MG63 (cell line): ENCODE results near the gene SEC23A. TPM values are rescaled to one million over a fixed set of nuclear protein-coding genes. Genes with fewer than 3 reads are reported as not detected.
A peak's percentile ranks its signal among the peaks of the same experiment; 100 is the strongest.
"Not testable (repeated sequence)": the region's sequence is repeated elsewhere in the genome, so short reads cannot be mapped to it uniquely, and the experiment has no call there.

Source experiments
- DNase-seq: peaks from one replicate; pipeline ENCODE4 v3.0.0-alpha.2; 2020
- H3K27me3 ChIP-seq: fragments of 250-450 bp; sonication (Bioruptor Pico); 2 replicates; pipeline ENCODE4 v1.5.1; 2020; ENCODE audit warnings: mild to moderate bottlenecking, moderate library complexity
- H3K36me3 ChIP-seq: fragments of 250-450 bp; sonication (Bioruptor Pico); 2 replicates; pipeline ENCODE4 v1.5.1; 2020; ENCODE audit warnings: mild to moderate bottlenecking, moderate library complexity
- H3K4me3 ChIP-seq: fragments of 250-450 bp; sonication (Bioruptor Pico); 2 replicates; pipeline ENCODE4 v1.5.1; 2020; ENCODE audit warnings: mild to moderate bottlenecking, moderate library complexity
- H3K9me3 ChIP-seq: fragments of 250-450 bp; sonication (Bioruptor Pico); 2 replicates; pipeline ENCODE4 v1.5.1; 2020; ENCODE audit warnings: mild to moderate bottlenecking, moderate library complexity
- total RNA-seq: library from RNA; depleted of rRNA; stranded (reverse); fragments of >200 nt; shearing (Covaris generic); gene quantifications from 2 replicates; pipeline ENCODE4 v1.2.3, GENCODE V29; 2014; ENCODE audit warnings: low replicate concordance

The SEC23A gene
- total RNA-seq, 1 experiment from 2014 or later = 125 TPM

- H3K4me3 ChIP-seq, DNase-seq, H3K27me3 ChIP-seq, H3K9me3 ChIP-seq, H3K36me3 ChIP-seq: not testable (repeated sequence)
Measured at GRCh38 chr14:39017096-39018016, 85.7 kb downstream of the SEC23A start.

GRCh38 chr14:39016733-39017095, 86.3 kb downstream of the SEC23A start:
- DNase-seq = no peak
- H3K27me3 ChIP-seq = no peaks in the 10 kb centered on the region
- H3K36me3 ChIP-seq = no peaks in the 10 kb centered on the region
- no peaks in the 10 kb centered on the region for H3K9me3 ChIP-seq
- H3K4me3 ChIP-seq = no peak overlapping the region

DNA sequence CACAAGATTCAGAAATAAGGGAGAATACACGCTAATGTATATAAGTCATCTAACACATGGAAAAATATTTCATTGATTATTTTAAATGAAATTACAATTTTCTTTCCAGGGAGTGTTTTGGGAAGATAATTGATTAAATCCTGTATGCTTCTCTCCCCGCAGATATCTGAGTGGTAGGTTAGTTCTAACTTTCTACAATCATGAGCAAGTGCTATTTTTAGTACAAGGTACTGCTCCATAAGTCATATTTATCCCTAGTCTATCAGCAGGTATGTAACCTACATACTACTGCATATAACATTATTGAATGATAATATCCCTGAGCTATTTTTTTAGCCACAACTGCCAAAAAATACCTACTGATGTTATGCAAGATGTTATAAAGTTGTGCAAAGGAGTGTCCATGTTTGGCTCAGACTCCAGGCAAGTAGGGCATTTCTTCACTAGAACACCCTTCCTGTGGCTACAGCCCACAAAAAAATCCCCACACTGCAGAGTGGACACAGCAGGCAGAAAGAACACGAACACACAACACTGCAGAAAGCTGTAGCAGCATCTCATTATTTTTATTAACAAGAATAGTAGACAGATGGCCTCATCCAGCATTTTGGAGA, 87.0 kb downstream of the SEC23A start:
- no peaks in the 10 kb centered on the region for H3K36me3 ChIP-seq
- no peaks in the 10 kb centered on the region for H3K27me3 ChIP-seq
- no peak for DNase-seq
- no peaks in the 10 kb centered on the region for H3K9me3 ChIP-seq
- no peak overlapping the region for H3K4me3 ChIP-seq

GRCh38 chr14:39015360-39015961, 87.6 kb downstream of the SEC23A start:
- Histone ChIP-seq H3K27me3 (no peaks in the 10 kb centered on the region), H3K36me3 (no peaks in the 10 kb centered on the region), H3K9me3 (no peaks in the 10 kb centered on the region), H3K4me3 (no peak overlapping the region)
- no peak for DNase-seq

DNA sequence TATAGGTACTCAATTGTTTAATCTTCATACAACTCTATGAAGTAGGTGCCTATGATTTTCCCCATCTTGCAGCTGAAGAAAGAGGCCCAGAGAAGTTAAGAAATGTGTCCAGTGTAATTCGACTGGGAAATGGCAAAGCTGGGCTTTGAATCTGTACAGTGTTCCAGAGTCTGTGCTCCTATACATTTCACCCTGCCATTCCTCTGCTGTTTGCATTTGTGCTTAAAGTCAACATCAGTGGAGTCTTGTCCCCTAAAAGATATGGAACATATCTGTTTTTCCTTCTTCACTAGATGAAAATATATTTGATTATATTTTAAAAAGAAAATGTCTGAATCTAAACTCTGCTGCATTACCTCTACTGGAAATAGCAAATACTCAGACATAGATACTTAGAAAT, 88.6 kb downstream of the SEC23A start:
- no peaks in the 10 kb centered on the region for H3K27me3 ChIP-seq
- DNase-seq = no peak
- no peaks in the 10 kb centered on the region for H3K9me3 ChIP-seq
- no peaks in the 10 kb centered on the region for H3K36me3 ChIP-seq
- no peak overlapping the region for H3K4me3 ChIP-seq

GRCh38 chr14:39008965-39009364, 94.1 kb downstream of the SEC23A start:
- H3K9me3 ChIP-seq, H3K36me3 ChIP-seq, H3K4me3 ChIP-seq, DNase-seq, H3K27me3 ChIP-seq: not testable (repeated sequence)

- DNase-seq = no peak
- Histone ChIP-seq H3K4me3 (no peak overlapping the region), H3K27me3 (no peaks in the 10 kb centered on the region), H3K9me3 (no peaks in the 10 kb centered on the region), H3K36me3 (no peaks in the 10 kb centered on the region)
Measured at GRCh38 chr14:39006721-39007410, 96.2 kb downstream of the SEC23A start.

- H3K27me3 ChIP-seq = no peaks in the 10 kb centered on the region
Measured at GRCh38 chr14:39005044-39005880, 97.8 kb downstream of the SEC23A start.

GRCh38 chr14:38999949-39000348, 103.1 kb downstream of the SEC23A start:
- DNase-seq = no peak
- Histone ChIP-seq H3K4me3 (no peak overlapping the region), H3K9me3 (no peaks in the 10 kb centered on the region), H3K27me3 (no peaks in the 10 kb centered on the region), H3K36me3 (no peaks in the 10 kb centered on the region)

More at GRCh38 chr14:39005044-39005880, 97.8 kb downstream of the SEC23A start:
- no peak overlapping the region for H3K4me3 ChIP-seq
- H3K9me3 ChIP-seq = no peaks in the 10 kb centered on the region
- no peaks in the 10 kb centered on the region for H3K36me3 ChIP-seq
- no peak for DNase-seq

GRCh38 chr14:38994731-38995130, 108.3 kb downstream of the SEC23A start:
- H3K9me3 ChIP-seq = no peaks in the 10 kb centered on the region
- H3K27me3 ChIP-seq = no peaks in the 10 kb centered on the region
- H3K4me3 ChIP-seq = no peak overlapping the region
- no peaks in the 10 kb centered on the region for H3K36me3 ChIP-seq
- DNase-seq = no peak

- Histone ChIP-seq H3K27me3 (no peaks in the 10 kb centered on the region), H3K4me3 (no peak overlapping the region), H3K9me3 (no peaks in the 10 kb centered on the region), H3K36me3 (no peaks in the 10 kb centered on the region)
- no peak for DNase-seq
Measured at GRCh38 chr14:38993981-38994380, 109.1 kb downstream of the SEC23A start.

DNA sequence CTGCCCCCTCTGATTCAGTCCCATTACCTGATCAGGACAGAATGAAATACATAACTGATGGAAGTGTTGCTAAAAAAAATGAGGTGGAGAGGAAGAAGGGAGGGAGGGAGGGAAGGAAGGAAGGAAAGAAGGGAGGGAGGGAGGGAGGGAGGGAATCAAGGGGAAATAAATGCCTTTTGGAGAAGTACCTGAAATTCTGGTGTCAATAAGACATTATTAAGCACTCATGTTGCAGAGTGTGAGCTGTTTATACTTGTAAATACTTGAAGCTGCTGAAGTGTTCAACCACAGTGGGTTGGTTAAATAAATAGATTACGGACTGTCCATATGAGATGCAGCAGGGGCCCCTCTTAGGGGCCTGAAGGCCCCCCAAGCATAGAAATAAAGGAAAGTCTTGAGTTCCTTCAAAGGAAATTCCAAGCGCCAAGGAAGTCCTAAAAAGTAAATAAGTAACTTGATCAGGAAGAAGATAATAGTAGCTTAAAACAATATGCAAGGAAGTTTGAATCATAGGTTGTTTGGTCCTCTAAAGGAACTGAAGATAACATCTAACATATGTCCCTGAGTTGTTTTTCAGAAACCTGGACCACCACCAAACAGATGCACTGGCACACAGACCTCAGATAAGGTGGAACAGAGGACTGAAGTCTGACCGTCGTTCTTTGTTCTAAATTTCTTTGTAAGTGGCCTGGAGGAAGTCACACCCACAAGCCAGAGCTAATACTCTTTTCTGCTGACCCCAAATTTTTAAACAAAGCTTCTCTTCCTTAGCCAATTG, 110.8 kb downstream of the SEC23A start:
- no peaks in the 10 kb centered on the region for H3K36me3 ChIP-seq
- H3K27me3 ChIP-seq = no peaks in the 10 kb centered on the region
- no peak for DNase-seq
- H3K4me3 ChIP-seq = no peak overlapping the region
- H3K9me3 ChIP-seq = no peaks in the 10 kb centered on the region

DNA sequence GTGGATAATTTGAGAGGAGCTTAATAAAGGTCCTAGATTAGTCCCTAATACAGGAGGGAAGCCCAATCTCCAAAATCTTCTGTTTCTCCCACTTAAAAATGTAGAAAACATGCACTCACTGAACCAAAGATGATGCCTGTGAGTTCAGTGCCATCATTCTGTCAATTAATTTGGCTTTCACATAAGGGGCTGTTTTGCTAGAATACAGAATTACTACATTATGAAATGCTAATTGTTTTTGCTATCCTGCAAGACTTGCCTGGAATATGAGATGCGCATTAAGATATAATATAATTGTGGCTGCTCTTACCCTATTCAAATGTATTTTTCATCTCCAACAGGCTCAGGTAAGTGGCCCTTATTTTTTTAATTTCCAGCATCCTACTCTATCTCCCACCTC, 111.7 kb downstream of the SEC23A start:
- Histone ChIP-seq H3K4me3 (no peak overlapping the region), H3K27me3 (no peaks in the 10 kb centered on the region), H3K9me3 (no peaks in the 10 kb centered on the region), H3K36me3 (no peaks in the 10 kb centered on the region)
- DNase-seq = no peak

DNA sequence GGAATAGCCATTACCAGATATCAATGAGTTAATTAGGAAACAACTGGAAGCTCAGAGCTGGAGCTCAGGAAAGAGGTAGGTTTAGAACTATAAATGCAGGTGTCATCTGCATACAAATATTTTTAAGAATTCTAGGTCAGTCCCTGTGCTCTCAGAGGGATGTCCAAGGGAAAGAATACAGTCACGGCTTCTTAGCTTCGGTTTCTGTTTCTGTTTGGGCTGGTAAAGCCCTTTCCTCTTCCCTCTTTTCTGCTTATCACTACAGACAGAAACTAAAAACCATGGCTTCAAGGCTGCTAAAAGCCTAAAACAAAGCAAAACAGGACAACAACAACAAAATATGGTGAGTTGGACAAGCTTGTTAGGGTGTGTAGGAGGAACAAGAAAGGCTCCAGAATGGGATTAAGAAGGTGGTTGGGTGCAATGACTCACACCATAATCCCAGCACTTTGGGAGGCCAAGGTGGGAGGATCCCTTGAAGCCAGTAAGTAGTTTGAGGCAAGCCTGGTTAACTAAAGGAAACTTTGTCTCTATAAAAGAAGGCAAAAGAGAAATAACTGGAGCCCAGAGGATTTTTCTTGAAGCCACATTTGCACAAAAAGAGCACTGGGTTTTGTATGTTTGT, 113.0 kb downstream of the SEC23A start:
- H3K9me3 ChIP-seq = no peaks in the 10 kb centered on the region
- H3K27me3 ChIP-seq = no peaks in the 10 kb centered on the region
- no peaks in the 10 kb centered on the region for H3K36me3 ChIP-seq
- no peak overlapping the region for H3K4me3 ChIP-seq
- DNase-seq = peak; percentile 23

DNA sequence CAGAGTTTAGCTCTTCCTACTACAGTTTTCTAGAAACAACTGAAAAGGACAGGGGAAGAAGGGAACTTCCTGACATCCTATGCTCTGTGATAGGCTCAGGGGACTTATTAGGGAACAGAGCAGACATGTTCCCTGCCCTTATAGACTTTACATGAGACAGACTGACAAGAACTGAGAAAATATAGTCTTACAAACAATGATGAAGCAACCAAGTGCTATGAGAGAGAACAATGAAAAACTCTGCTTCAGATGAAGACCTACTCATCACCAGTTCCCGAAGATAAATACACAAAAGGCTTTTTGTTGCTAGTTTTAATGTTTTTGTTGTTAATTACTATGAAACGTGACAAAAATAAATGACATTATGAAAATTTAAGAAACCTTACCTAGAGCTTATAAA, 115.3 kb downstream of the SEC23A start:
- H3K9me3 ChIP-seq = no peaks in the 10 kb centered on the region
- H3K4me3 ChIP-seq = no peak overlapping the region
- no peaks in the 10 kb centered on the region for H3K36me3 ChIP-seq
- H3K27me3 ChIP-seq = no peaks in the 10 kb centered on the region
- no peak for DNase-seq
